ENCODE measurements around the gene MDH1.

DNA sequence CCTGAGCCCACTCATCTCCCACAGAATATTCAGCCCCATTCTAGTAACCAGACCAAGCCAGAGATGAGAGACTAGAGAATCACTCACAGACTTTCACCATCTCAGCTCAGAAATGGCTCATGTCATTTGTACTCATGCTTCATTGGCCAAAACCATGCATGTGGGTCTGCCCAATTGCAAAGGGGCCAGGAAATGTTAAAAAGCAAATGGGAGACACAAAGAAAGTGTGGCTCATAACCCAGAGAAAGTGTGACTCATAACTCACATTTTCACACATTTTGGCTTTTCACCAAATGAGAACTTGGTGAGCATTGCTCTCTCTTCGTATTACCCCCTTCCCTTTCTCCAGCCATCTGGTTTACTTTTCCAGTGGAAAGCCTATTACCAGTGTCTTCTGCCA lies 66.2 kb downstream of the MDH1 start:
- TF ChIP-seq FOXP2 (optimal IDR thresholded peaks at IDR 0.05; ENCODE audit: control extremely low read depth, extremely low read length, insufficient read depth) (no peak), EZH2 (IDR thresholded peaks at IDR 0.05) (no peak)

Data from SK-N-MC (cell line).